WTC11 (cell line): ENCODE measurements around the gene NTNG2. TPM values are rescaled to one million over a fixed set of nuclear protein-coding genes. Genes with fewer than 3 reads are reported as not detected.
"Not testable (repeated sequence)": the region's sequence is repeated elsewhere in the genome, so short reads cannot be mapped to it uniquely, and the experiment has no call there.

ENCODE experiments used
- ATAC-seq: fragments of 200-7000 bp; cut with Tn5 transposase; 2 replicates; pipeline ENCODE4 v1.10.0; 2021; ENCODE audit warnings: mild to moderate bottlenecking, moderate library complexity
- CTCF ChIA-PET: fragments of 300-600 bp; sonication (Branson Sonifier 250); formaldehyde crosslinking; loops from one replicate; lab custom pipeline; 2021; ENCODE audit warnings: antibody characterized with exemption; lab: Charles Lee
- POLR2A ChIA-PET: fragments of 350-600 bp; sonication (Branson Sonifier 250); formaldehyde crosslinking; loops from one replicate; lab custom pipeline; 2021; ENCODE audit warnings: antibody characterized with exemption; lab: Charles Lee
- DNase-seq: peaks from one replicate; pipeline ENCODE4 v3.0.0; 2021; ENCODE audit warnings: low spot score
- H3K27ac Mint-ChIP-seq: 2 replicates; pipeline ENCODE4 v1.8.0; 2021; ENCODE audit warnings: mixed read lengths
- H3K27me3 Mint-ChIP-seq: 2 replicates; pipeline ENCODE4 v1.8.0; 2021; ENCODE audit warnings: low read depth, mild to moderate bottlenecking, moderate library complexity, mixed read lengths
- H3K36me3 Mint-ChIP-seq: 2 replicates; pipeline ENCODE4 v1.8.0; 2021; ENCODE audit warnings: mixed read lengths
- H3K4me1 Mint-ChIP-seq: 2 replicates; pipeline ENCODE4 v1.8.0; 2022; ENCODE audit warnings: mixed read lengths
- H3K4me3 Mint-ChIP-seq: 2 replicates; pipeline ENCODE4 v1.8.0; 2021; ENCODE audit warnings: mild to moderate bottlenecking, moderate library complexity, mixed read lengths
- H3K9me3 Mint-ChIP-seq: 2 replicates; pipeline ENCODE4 v1.8.0; 2021; ENCODE audit warnings: mixed read lengths
- ATF2 ChIP-seq: sonication (generic); formaldehyde crosslinking; IDR thresholded peaks from 2 replicates; pipeline ENCODE4 v1.8.1; 2022; ENCODE audit warnings: low read depth, missing genetic modification reagents, borderline replicate concordance
- CBFB ChIP-seq: sonication (generic); formaldehyde crosslinking; IDR thresholded peaks from 2 replicates; pipeline ENCODE4 v1.8.1; 2022; ENCODE audit warnings: mild to moderate bottlenecking, low read depth, missing genetic modification reagents
- CREB1 ChIP-seq: sonication (generic); formaldehyde crosslinking; IDR thresholded peaks from 2 replicates; pipeline ENCODE4 v1.8.0; 2023; ENCODE audit warnings: mild to moderate bottlenecking, missing genetic modification reagents
- EMX1 ChIP-seq: fragments of 250-450 bp; sonication (Bioruptor Pico); IDR thresholded peaks from 2 replicates; pipeline ENCODE4 v1.8.0; 2021; ENCODE audit warnings: mild to moderate bottlenecking
- FOXP4 ChIP-seq: sonication (generic); formaldehyde crosslinking; IDR thresholded peaks from 2 replicates; pipeline ENCODE4 v1.8.0; 2022; ENCODE audit warnings: mild to moderate bottlenecking, missing genetic modification reagents
- IRF2 ChIP-seq: sonication (generic); formaldehyde crosslinking; IDR thresholded peaks from 2 replicates; pipeline ENCODE4 v1.8.0; 2022; ENCODE audit warnings: low read depth, missing genetic modification reagents, borderline replicate concordance
- NFYB ChIP-seq: sonication (generic); formaldehyde crosslinking; conservative IDR thresholded peaks from 2 replicates; pipeline ENCODE4 v1.8.0; 2022; ENCODE audit warnings: low read depth, missing genetic modification reagents
- NR2C2 ChIP-seq: sonication (generic); formaldehyde crosslinking; IDR thresholded peaks from 2 replicates; pipeline ENCODE4 v1.8.0; 2022; ENCODE audit warnings: mild to moderate bottlenecking, missing genetic modification reagents
- USF2 ChIP-seq: sonication (generic); formaldehyde crosslinking; IDR thresholded peaks from 2 replicates; pipeline ENCODE4 v1.8.1; 2023; ENCODE audit warnings: mild to moderate bottlenecking, missing genetic modification reagents, moderate library complexity
- total RNA-seq: library from RNA; stranded (reverse); gene quantifications from 3 replicates; pipeline ENCODE4 v1.2.3, GENCODE V29; 2021
- TF ChIP-seq, protein P1 (sequence below): fragments of 250-450 bp; sonication (Bioruptor Pico); IDR thresholded peaks from 2 replicates; pipeline ENCODE4 v1.9.0; 2021; ENCODE audit warnings: mild to moderate bottlenecking, borderline replicate concordance

Gene NTNG2
- total RNA-seq, 1 experiment from 2014 or later, result 3.1 TPM

- Mint-ChIP-seq H3K9me3 (0 out of 2 replicates have a peak, but pooled peaks cover under 1% of the 10 kb centered on the region), H3K4me3 (no peak overlapping the region), H3K27me3 (peaks cover 8% of the 10 kb centered on the region; the same call in 1 of the 2 replicates), H3K4me1 (peaks cover 39% of the 10 kb centered on the region), H3K36me3 (no peaks in the 10 kb centered on the region), H3K27ac (no peak overlapping the region)
- ChIA-PET CTCF (no interaction called here), POLR2A (no interaction called here)
- TF ChIP-seq CREB1 (CRISPR knock-in tag) (no peak), NFYB (CRISPR knock-in tag) (no peak), NR2C2 (CRISPR knock-in tag) (no peak), IRF2 (CRISPR knock-in tag) (no peak), ATF2 (CRISPR knock-in tag) (no peak), EMX1 (no peak)
- TF ChIP-seq, protein P1, sequence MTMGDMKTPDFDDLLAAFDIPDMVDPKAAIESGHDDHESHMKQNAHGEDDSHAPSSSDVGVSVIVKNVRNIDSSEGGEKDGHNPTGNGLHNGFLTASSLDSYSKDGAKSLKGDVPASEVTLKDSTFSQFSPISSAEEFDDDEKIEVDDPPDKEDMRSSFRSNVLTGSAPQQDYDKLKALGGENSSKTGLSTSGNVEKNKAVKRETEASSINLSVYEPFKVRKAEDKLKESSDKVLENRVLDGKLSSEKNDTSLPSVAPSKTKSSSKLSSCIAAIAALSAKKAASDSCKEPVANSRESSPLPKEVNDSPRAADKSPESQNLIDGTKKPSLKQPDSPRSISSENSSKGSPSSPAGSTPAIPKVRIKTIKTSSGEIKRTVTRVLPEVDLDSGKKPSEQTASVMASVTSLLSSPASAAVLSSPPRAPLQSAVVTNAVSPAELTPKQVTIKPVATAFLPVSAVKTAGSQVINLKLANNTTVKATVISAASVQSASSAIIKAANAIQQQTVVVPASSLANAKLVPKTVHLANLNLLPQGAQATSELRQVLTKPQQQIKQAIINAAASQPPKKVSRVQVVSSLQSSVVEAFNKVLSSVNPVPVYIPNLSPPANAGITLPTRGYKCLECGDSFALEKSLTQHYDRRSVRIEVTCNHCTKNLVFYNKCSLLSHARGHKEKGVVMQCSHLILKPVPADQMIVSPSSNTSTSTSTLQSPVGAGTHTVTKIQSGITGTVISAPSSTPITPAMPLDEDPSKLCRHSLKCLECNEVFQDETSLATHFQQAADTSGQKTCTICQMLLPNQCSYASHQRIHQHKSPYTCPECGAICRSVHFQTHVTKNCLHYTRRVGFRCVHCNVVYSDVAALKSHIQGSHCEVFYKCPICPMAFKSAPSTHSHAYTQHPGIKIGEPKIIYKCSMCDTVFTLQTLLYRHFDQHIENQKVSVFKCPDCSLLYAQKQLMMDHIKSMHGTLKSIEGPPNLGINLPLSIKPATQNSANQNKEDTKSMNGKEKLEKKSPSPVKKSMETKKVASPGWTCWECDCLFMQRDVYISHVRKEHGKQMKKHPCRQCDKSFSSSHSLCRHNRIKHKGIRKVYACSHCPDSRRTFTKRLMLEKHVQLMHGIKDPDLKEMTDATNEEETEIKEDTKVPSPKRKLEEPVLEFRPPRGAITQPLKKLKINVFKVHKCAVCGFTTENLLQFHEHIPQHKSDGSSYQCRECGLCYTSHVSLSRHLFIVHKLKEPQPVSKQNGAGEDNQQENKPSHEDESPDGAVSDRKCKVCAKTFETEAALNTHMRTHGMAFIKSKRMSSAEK, result no peak
- DNase-seq, result no peak
- no peak for ATAC-seq
Observed at GRCh38 chr9:132129535-132129934, 32.3 kb upstream of the NTNG2 start.

GRCh38 chr9:132134085-132134484 lies 27.8 kb upstream of the NTNG2 start:
- H3K27me3 Mint-ChIP-seq, result not testable (repeated sequence)

DNA sequence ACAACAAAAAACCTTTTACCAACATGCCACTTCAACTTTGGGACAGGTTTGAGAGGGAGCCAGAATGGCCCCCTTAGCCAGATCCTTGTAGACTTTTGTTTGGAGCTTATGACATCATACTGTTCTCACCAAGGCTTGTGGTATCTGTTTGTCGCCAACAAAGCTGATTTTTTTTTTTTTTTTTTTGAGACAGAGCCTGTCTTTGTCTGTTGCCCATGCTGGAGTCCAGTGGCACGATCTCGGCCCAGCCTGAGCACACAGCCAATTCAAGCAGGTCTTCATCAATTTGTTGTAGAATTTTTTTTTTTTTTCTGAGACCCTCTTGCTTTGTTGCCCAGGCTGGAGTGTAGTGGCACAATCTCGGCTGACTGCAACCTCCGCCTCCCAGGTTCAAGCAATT lies 26.4 kb upstream of the NTNG2 start:
- Mint-ChIP-seq H3K9me3 (no peaks in the 10 kb centered on the region), H3K27me3 (peaks cover 5% of the 10 kb centered on the region; the same call in 1 of the 2 replicates), H3K4me3 (no peak overlapping the region), H3K36me3 (no peaks in the 10 kb centered on the region), H3K4me1 (peaks cover 22% of the 10 kb centered on the region), H3K27ac (no peak overlapping the region)
- ATAC-seq (no peak), DNase-seq (no peak)
- POLR2A ChIA-PET, result no interaction called here
- TF ChIP-seq FOXP4 (no peak), USF2 (CRISPR knock-in tag) (no peak), CBFB (CRISPR knock-in tag) (no peak)
- CTCF ChIA-PET, result interaction anchor here (0.8 to 2.4 kb wide), 3 partner anchors 101 to 124 kb away, joined by 3 to 5 read pairs (median 4); no protein-coding TSS in a partner anchor

More at GRCh38 chr9:132134085-132134484, 27.8 kb upstream of the NTNG2 start:
- DNase-seq, ATAC-seq, H3K36me3 Mint-ChIP-seq, H3K4me3 Mint-ChIP-seq, POLR2A ChIA-PET, H3K9me3 Mint-ChIP-seq, H3K27ac Mint-ChIP-seq: not testable (repeated sequence)
- peaks cover 15% of the 10 kb centered on the region for H3K4me1 Mint-ChIP-seq
- CTCF ChIA-PET, result interaction anchor here (1.5 to 2.4 kb wide), 2 partner anchors 33 to 102 kb away, joined by 4 to 5 read pairs; no protein-coding TSS in a partner anchor
